K562 (cell line): ENCODE data around the gene GRIN2D.

ENCODE experiments used
- CGGBP1 ChIP-seq: fragments of 250-450 bp; sonication (Bioruptor Pico); IDR thresholded peaks from 2 replicates; pipeline ENCODE4 v1.9.0; 2021; ENCODE audit warnings: mild to moderate bottlenecking
- EP300 ChIP-seq: IDR thresholded peaks from 2 replicates; pipeline ENCODE4 v1.6.1; 2012; ENCODE audit warnings: low read length, improper control_type of control experiment
- HNRNPL ChIP-seq: fragments of 200-400 bp; formaldehyde crosslinking; IDR thresholded peaks from 2 replicates; pipeline ENCODE4 v1.6.1; 2017; ENCODE audit warnings: low read depth, mild to moderate bottlenecking, low read length
- MAFK ChIP-seq: IDR thresholded peaks from 2 replicates; pipeline ENCODE4 v1.6.1; 2011; ENCODE audit warnings: low read length, improper control_type of control experiment
- POLR2A ChIP-seq: fragments of 450-650 bp; conservative IDR thresholded peaks from 2 replicates; pipeline ENCODE4 v1.6.1; 2016
- REST ChIP-seq, 2 experiments: fragments of 450-650 bp; formaldehyde crosslinking in 1 of 2; IDR thresholded peaks; 2 replicates each; pipeline versions ENCODE4 v1.4.0 to v1.6.1; 2014 to 2020; ENCODE audit warnings: mild to moderate bottlenecking in 2 of 2, borderline replicate concordance in 1 of 2, low read depth in 1 of 2
- ZNF124 ChIP-seq: sonication (generic); formaldehyde crosslinking; IDR thresholded peaks from 2 replicates; pipeline ENCODE4 v1.8.1; 2022; ENCODE audit warnings: missing genetic modification reagents
- ZNF174 ChIP-seq: fragments of 250-450 bp; sonication (Bioruptor Pico); IDR thresholded peaks from 2 replicates; pipeline ENCODE4 v1.4.0; 2020; ENCODE audit warnings: mild to moderate bottlenecking

GRCh38 chr19:48395170-48395455 is 1.6 kb downstream of the GRIN2D start:
- TF ChIP-seq HNRNPL (no peak), ZNF124 (CRISPR knock-in tag) (no peak), POLR2A (no peak), ZNF174 (CRISPR knock-in tag) (no peak), REST (IDR thresholded peaks at IDR 0.05; ENCODE audit: borderline replicate concordance) (no peak), REST (CRISPR knock-in tag; IDR thresholded peaks at IDR 0.05; ENCODE audit: low read depth) (no peak), MAFK (no peak), CGGBP1 (CRISPR knock-in tag) (no peak), EP300 (no peak)
